Endothelial cell of umbilical vein (primary cell): Measurements from ENCODE around the gene DAP. TPM values are rescaled to one million over a fixed set of nuclear protein-coding genes. Genes with fewer than 3 reads are reported as not detected.

Source experiments
- BruUV-seq: library from RNA; stranded (reverse); fragments of 400-500 nt; replicated peaks from 2 replicates; lab custom pipeline; 2021; lab: Mats Ljungman, UMichigan
- CTCF ChIA-PET: fragments of 300-600, 350-600 bp; sonication (Branson Sonifier 250); formaldehyde crosslinking; loops from one replicate; lab custom pipeline; 2021; ENCODE audit warnings: antibody characterized with exemption, inconsistent platforms; lab: Charles Lee
- POLR2A ChIA-PET: fragments of 300-600, 350-600 bp; sonication (Branson Sonifier 250); formaldehyde crosslinking; loops from one replicate; lab custom pipeline; 2021; ENCODE audit warnings: antibody characterized with exemption, inconsistent platforms; lab: Charles Lee
- DNase-seq: peaks from one replicate; pipeline ENCODE4 v3.0.0-alpha.2; 2011; ENCODE audit warnings: low read depth, low spot score
- FAIRE-seq: peaks from 2 replicates; lab custom pipeline; 2011; peaks lifted over from hg19 to GRCh38; lab: Jason Lieb, UNC
- H2AFZ ChIP-seq: 2 replicates; pipeline ENCODE4 v1.6.0; 2012; ENCODE audit warnings: low read depth, low read length, control low read depth, inconsistent platforms
- H3K27ac ChIP-seq: 2 replicates; pipeline ENCODE4 v1.5.1; 2011; ENCODE audit warnings: low read depth, mild to moderate bottlenecking, control low read depth, low read length, moderate library complexity; ENCODE audit not compliant: insufficient read depth
- H3K27me3 ChIP-seq, 2 experiments: 2 replicates each; pipeline versions ENCODE4 v1.6.0 to v1.6.1; 2011; ENCODE audit warnings: low read length in 2 of 2, mixed read lengths in 1 of 2; ENCODE audit not compliant: control insufficient read depth in 2 of 2, insufficient read depth in 2 of 2
- H3K36me3 ChIP-seq, 2 experiments: 2 replicates in 1 of 2; 3 replicates in 1 of 2; pipeline ENCODE4 v1.5.1; 2011; ENCODE audit warnings: low read length in 2 of 2, mild to moderate bottlenecking in 1 of 2, moderate library complexity in 1 of 2; ENCODE audit not compliant: control insufficient read depth in 2 of 2, insufficient read depth in 2 of 2; ENCODE audit errors: extremely low read depth in 1 of 2
- H3K4me1 ChIP-seq: 3 replicates; pipeline ENCODE4 v1.5.1; 2011; ENCODE audit warnings: mild to moderate bottlenecking, low read length; ENCODE audit not compliant: control insufficient read depth, insufficient read depth; ENCODE audit errors: extremely low read depth
- H3K4me2 ChIP-seq: 2 replicates; pipeline ENCODE4 v1.6.1; 2011; ENCODE audit warnings: low read length, control low read depth, mixed read lengths; ENCODE audit not compliant: insufficient read depth
- H3K4me3 ChIP-seq, 3 experiments: fragments of 200-600 bp in 1 of 3; sonication (generic), shearing (Covaris generic) in 1 of 3; replicated peaks in 1 of 3; 2 replicates each; pipeline ENCODE4 v1.5.1; 2011 to 2016; ENCODE audit warnings: control low read depth in 3 of 3, low read length in 3 of 3, mild to moderate bottlenecking in 2 of 3, inconsistent platforms in 1 of 3, low read depth in 1 of 3, moderate library complexity in 1 of 3; ENCODE audit not compliant: insufficient read depth in 1 of 3
- H3K79me2 ChIP-seq: 2 replicates; pipeline ENCODE4 v1.6.0; 2012; ENCODE audit warnings: low read length, inconsistent platforms; ENCODE audit not compliant: control insufficient read depth, insufficient read depth
- H3K9ac ChIP-seq: replicated peaks from 2 replicates; pipeline ENCODE3; 2011; ENCODE audit warnings: low read length, control low read depth; ENCODE audit not compliant: insufficient read depth; ENCODE audit errors: extremely low read depth
- H3K9me1 ChIP-seq: replicated peaks from 3 replicates; pipeline ENCODE4 v1.6.0; 2011; ENCODE audit warnings: mild to moderate bottlenecking, low read length; ENCODE audit not compliant: control insufficient read depth, insufficient read depth; ENCODE audit errors: extremely low read depth
- H3K9me3 ChIP-seq: replicated peaks from 2 replicates; pipeline ENCODE4 v1.5.1; 2012; ENCODE audit warnings: low read length, inconsistent platforms; ENCODE audit not compliant: control insufficient read depth, insufficient read depth
- H4K20me1 ChIP-seq: replicated peaks from 2 replicates; pipeline ENCODE3; 2011; ENCODE audit warnings: mild to moderate bottlenecking, low read length; ENCODE audit not compliant: control insufficient read depth, insufficient read depth; ENCODE audit errors: extremely low read depth
- EZH2 ChIP-seq: IDR thresholded peaks from 2 replicates; pipeline ENCODE4 v1.6.1; 2012; ENCODE audit warnings: borderline replicate concordance, low read depth, mild to moderate bottlenecking, moderate library complexity, low read length, inconsistent platforms; ENCODE audit not compliant: severe bottlenecking
- FOS ChIP-seq: IDR thresholded peaks from 2 replicates; pipeline ENCODE4 v1.6.1; 2011; ENCODE audit warnings: mild to moderate bottlenecking, low read length, moderate library complexity, borderline replicate concordance; ENCODE audit not compliant: insufficient read depth
- GATA2 ChIP-seq: IDR thresholded peaks from 2 replicates; pipeline ENCODE4 v1.7.0; 2011; ENCODE audit warnings: low read depth, mild to moderate bottlenecking, moderate library complexity, mixed read lengths, low read length; ENCODE audit not compliant: insufficient read length, insufficient read depth
- JUN ChIP-seq: IDR thresholded peaks from 2 replicates; pipeline ENCODE4 v1.6.1; 2011; ENCODE audit warnings: borderline replicate concordance, low read depth; ENCODE audit not compliant: insufficient read length, insufficient read depth
- MAX ChIP-seq: IDR thresholded peaks from 2 replicates; pipeline ENCODE4 v1.6.1; 2011; ENCODE audit not compliant: insufficient read depth, insufficient read length
- MYC ChIP-seq: IDR thresholded peaks from one replicate; pipeline ENCODE4 v1.6.1; 2011; ENCODE audit warnings: mild to moderate bottlenecking, low read depth, low read length
- POLR2A ChIP-seq: IDR thresholded peaks from 2 replicates; pipeline ENCODE4 v1.6.1; 2012; ENCODE audit warnings: low read depth, mild to moderate bottlenecking, control low read depth, low read length
- POLR2AphosphoS5 ChIP-seq: IDR thresholded peaks from 2 replicates; pipeline ENCODE4 v1.6.1; 2012; ENCODE audit warnings: low read depth, mild to moderate bottlenecking, control low read depth, low read length, moderate library complexity; ENCODE audit not compliant: insufficient read depth
- dilution Hi-C: fragments of 300-500 bp; cut with MboI; formaldehyde crosslinking; loops from one replicate; pipeline ENCODE4 v1.15.0; 2019; ENCODE audit warnings: low sequenced_read_pairs; ENCODE audit not compliant: extremely low pct_ligation_motif_present
- intact Hi-C: fragments of 100-400 bp; cut with micrococcal nuclease; formaldehyde crosslinking; loops from one replicate; pipeline ENCODE4 v1.10.0; 2022
- polyA plus RNA-seq, 4 experiments: library from polyadenylated mRNA; depleted of rRNA in 3 of 4; stranded (reverse) in 3 of 4; unstranded in 1 of 4; fragments of >200 nt; gene quantifications; 2 replicates each; pipeline versions ENCODE4 v1.2.1 to v1.2.3, GENCODE V29; 2011 to 2012; ENCODE audit warnings: missing spikeins in 1 of 4
- total RNA-seq: library from RNA; stranded (reverse); gene quantifications from 2 replicates; pipeline ENCODE4 v1.2.3, GENCODE V29; 2021
- TF ChIP-seq, protein P1 (sequence below), 2 donors: IDR thresholded peaks; 1 replicate in 1 of 2; 2 replicates in 1 of 2; pipeline ENCODE4 v1.5.1; 2011; ENCODE audit warnings: low read length in 2 of 2, mild to moderate bottlenecking in 2 of 2, moderate library complexity in 2 of 2, control low read depth in 1 of 2, inconsistent platforms in 1 of 2, low read depth in 1 of 2; ENCODE audit not compliant: insufficient read depth in 1 of 2; ENCODE audit errors: extremely low read depth in 1 of 2

DAP gene
- total and polyA plus RNA-seq, 2 donors (not counting 3 experiments of a cell fraction or from before 2014, with no cell fraction given) = 79.8 to 188 TPM

DNA sequence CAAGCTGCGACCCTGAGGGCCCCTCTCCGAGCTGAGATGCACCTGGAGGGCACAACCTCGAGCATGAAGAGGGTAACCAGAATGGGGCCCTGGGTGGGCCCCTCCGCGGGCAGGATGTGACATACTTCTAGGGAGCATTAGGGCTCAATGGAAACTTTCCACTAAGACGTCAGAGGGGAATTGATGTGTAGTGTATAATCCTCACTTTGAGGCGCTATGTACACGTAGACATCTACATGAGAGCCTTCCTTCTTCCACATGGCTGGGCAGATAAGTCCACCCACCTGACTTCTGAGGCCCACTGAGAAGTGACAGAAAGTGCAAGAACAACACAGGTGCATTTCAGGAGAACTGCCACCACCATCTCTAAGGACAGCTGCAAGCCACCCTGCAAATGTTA is 61.0 kb downstream of the DAP start:
- ChIA-PET POLR2A (interaction anchor here (1.3 kb wide), 1 partner anchor 25 kb away, joined by 3 read pairs; no protein-coding TSS in a partner anchor), CTCF (interaction anchor here (1.0 to 1.9 kb wide), 3 partner anchors 25 to 75 kb away, joined by 3 to 6 read pairs (median 3); partner anchors contain the start of gene DAP)
- H3K27ac ChIP-seq = no peak overlapping the region
- no peaks in the 10 kb centered on the region for H3K27me3 ChIP-seq
- H3K9me1 ChIP-seq = no peaks in the 10 kb centered on the region
- no peak overlapping the region for H3K4me2 ChIP-seq
- no peak for DNase-seq
- intact Hi-C loops = loop anchor here (5.0 to 10.0 kb wide), 5 partner anchors 77 to 795 kb away; no protein-coding TSS in a partner anchor
- dilution Hi-C loops = no loop called here
- TF ChIP-seq GATA2 (no peak), MYC (no peak), EZH2 (no peak), MAX (no peak), FOS (no peak), JUN (no peak), POLR2AphosphoS5 (no peak), POLR2A (no peak)
- TF ChIP-seq, protein P1, sequence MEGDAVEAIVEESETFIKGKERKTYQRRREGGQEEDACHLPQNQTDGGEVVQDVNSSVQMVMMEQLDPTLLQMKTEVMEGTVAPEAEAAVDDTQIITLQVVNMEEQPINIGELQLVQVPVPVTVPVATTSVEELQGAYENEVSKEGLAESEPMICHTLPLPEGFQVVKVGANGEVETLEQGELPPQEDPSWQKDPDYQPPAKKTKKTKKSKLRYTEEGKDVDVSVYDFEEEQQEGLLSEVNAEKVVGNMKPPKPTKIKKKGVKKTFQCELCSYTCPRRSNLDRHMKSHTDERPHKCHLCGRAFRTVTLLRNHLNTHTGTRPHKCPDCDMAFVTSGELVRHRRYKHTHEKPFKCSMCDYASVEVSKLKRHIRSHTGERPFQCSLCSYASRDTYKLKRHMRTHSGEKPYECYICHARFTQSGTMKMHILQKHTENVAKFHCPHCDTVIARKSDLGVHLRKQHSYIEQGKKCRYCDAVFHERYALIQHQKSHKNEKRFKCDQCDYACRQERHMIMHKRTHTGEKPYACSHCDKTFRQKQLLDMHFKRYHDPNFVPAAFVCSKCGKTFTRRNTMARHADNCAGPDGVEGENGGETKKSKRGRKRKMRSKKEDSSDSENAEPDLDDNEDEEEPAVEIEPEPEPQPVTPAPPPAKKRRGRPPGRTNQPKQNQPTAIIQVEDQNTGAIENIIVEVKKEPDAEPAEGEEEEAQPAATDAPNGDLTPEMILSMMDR (IDR thresholded peaks at IDR 0.05; ENCODE audit: extremely low read depth in 1 of 2, insufficient read depth in 1 of 2, low read depth in 1 of 2, low read length in 2 of 2) = no peak
- H3K36me3 ChIP-seq = no peaks in the 10 kb centered on the region
- no peaks in the 10 kb centered on the region for H3K9me3 ChIP-seq
- no peak overlapping the region for H3K4me3 ChIP-seq
- H3K79me2 ChIP-seq = peaks cover 31% of the 10 kb centered on the region
- H4K20me1 ChIP-seq = no peaks in the 10 kb centered on the region
- H3K9ac ChIP-seq = no peak overlapping the region
- H3K4me1 ChIP-seq = peaks cover 50% of the 10 kb centered on the region
- H2AFZ ChIP-seq = no peak overlapping the region
- FAIRE-seq = no peak
- no TSS peak for BruUV-seq
